GM12872 (cell line): ENCODE measurements around the gene SF3B2.

Experiments
- CTCF ChIP-seq: IDR thresholded peaks from 3 replicates; pipeline ENCODE4 v1.5.1; 2011; ENCODE audit warnings: low read depth, mild to moderate bottlenecking, low read length, moderate library complexity; ENCODE audit not compliant: insufficient read depth

Gene SF3B2

GRCh38 chr11:66073669-66074068 is 21.5 kb downstream of the SF3B2 start:
- no peak for TF ChIP-seq CTCF

GRCh38 chr11:66075273-66075672 is 23.1 kb downstream of the SF3B2 start:
- TF ChIP-seq CTCF, result no peak

- TF ChIP-seq CTCF, result no peak
Observed at GRCh38 chr11:66076561-66076960, 24.4 kb downstream of the SF3B2 start.

GRCh38 chr11:66077927-66078326 is 25.8 kb downstream of the SF3B2 start:
- TF ChIP-seq CTCF, result no peak

- no peak for TF ChIP-seq CTCF
Observed at GRCh38 chr11:66080055-66080817, 28.1 kb downstream of the SF3B2 start.

- no peak for TF ChIP-seq CTCF
Observed at GRCh38 chr11:66081505-66081904, 29.3 kb downstream of the SF3B2 start.

GRCh38 chr11:66082946-66083698 is 31.0 kb downstream of the SF3B2 start:
- TF ChIP-seq CTCF, result no peak
